BJ (cell line): ENCODE data around the gene GPBP1. TPM values are rescaled to one million over a fixed set of nuclear protein-coding genes. Genes with fewer than 3 reads are reported as not detected.
"Not testable (repeated sequence)": the region's sequence is repeated elsewhere in the genome, so short reads cannot be mapped to it uniquely, and the experiment has no call there.

Experiments used
- CTCF ChIA-PET: fragments of 350-600 bp; formaldehyde crosslinking; extraction: SDS; loops from one replicate; lab custom pipeline; 2021; ENCODE audit warnings: antibody characterized with exemption, inconsistent platforms; lab: Yijun Ruan, JAX
- POLR2A ChIA-PET: fragments of 300-600 bp; sonication (Branson Sonifier 250); formaldehyde crosslinking; extraction: SDS; loops from one replicate; lab custom pipeline; 2021; ENCODE audit warnings: antibody characterized with exemption; lab: Charles Lee
- DNase-seq: peaks from one replicate; pipeline ENCODE4 v3.0.0-alpha.2; 2011; ENCODE audit warnings: low read depth
- H3K27me3 ChIP-seq: 2 replicates; pipeline ENCODE4 v1.6.0; 2011; ENCODE audit warnings: low read length; ENCODE audit not compliant: control insufficient read depth, insufficient read depth
- H3K36me3 ChIP-seq: 2 replicates; pipeline ENCODE4 v1.5.1; 2011; ENCODE audit warnings: low read length; ENCODE audit not compliant: control insufficient read depth, insufficient read depth
- H3K4me3 ChIP-seq: 2 replicates; pipeline ENCODE4 v1.5.1; 2011; ENCODE audit warnings: low read depth, mild to moderate bottlenecking, control low read depth, low read length
- polyA plus RNA-seq: library from polyadenylated mRNA; depleted of rRNA; stranded (reverse); fragments of >200 nt; gene quantifications from 2 replicates; pipeline ENCODE4 v1.2.3, GENCODE V29; 2011
- TF ChIP-seq, protein P1 (sequence below): IDR thresholded peaks from 2 replicates; pipeline ENCODE4 v1.5.1; 2011; ENCODE audit warnings: low read depth, mild to moderate bottlenecking, control low read depth, inconsistent platforms, low read length, moderate library complexity; ENCODE audit not compliant: insufficient read depth

Gene GPBP1
- polyA plus RNA-seq, 1 experiment: 13.1 TPM

DNA sequence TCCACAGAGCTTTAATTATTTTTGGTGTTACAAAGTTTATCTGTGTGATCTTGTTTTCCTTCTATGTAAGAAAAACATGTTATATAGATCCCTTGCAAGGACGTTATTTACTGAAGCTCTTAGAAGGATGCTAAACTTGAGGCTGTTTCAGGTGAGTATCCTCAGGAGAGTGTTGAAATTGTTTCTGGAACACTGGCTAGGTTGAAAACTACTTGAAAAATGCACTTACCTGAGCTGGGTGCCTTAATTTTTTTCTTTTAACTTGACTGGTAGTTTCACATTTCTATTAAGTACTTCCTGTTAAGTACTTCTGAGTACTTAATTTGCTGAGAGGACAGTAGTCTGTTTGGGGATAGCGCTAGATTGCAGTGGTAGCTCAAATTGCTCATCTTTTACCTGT lies 18.1 kb downstream of the GPBP1 start:
- no peak for DNase-seq
- CTCF ChIA-PET: interaction anchor here (0.6 to 1.2 kb wide), 3 partner anchors 10 to 319 kb away, joined by 3 read pairs; no protein-coding TSS in a partner anchor
- TF ChIP-seq, protein P1, sequence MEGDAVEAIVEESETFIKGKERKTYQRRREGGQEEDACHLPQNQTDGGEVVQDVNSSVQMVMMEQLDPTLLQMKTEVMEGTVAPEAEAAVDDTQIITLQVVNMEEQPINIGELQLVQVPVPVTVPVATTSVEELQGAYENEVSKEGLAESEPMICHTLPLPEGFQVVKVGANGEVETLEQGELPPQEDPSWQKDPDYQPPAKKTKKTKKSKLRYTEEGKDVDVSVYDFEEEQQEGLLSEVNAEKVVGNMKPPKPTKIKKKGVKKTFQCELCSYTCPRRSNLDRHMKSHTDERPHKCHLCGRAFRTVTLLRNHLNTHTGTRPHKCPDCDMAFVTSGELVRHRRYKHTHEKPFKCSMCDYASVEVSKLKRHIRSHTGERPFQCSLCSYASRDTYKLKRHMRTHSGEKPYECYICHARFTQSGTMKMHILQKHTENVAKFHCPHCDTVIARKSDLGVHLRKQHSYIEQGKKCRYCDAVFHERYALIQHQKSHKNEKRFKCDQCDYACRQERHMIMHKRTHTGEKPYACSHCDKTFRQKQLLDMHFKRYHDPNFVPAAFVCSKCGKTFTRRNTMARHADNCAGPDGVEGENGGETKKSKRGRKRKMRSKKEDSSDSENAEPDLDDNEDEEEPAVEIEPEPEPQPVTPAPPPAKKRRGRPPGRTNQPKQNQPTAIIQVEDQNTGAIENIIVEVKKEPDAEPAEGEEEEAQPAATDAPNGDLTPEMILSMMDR: no peak
- peaks cover 2% of the 10 kb centered on the region for H3K36me3 ChIP-seq
- POLR2A ChIA-PET: no interaction called here
- H3K27me3 ChIP-seq: no peaks in the 10 kb centered on the region
- H3K4me3 ChIP-seq: no peak overlapping the region

DNA sequence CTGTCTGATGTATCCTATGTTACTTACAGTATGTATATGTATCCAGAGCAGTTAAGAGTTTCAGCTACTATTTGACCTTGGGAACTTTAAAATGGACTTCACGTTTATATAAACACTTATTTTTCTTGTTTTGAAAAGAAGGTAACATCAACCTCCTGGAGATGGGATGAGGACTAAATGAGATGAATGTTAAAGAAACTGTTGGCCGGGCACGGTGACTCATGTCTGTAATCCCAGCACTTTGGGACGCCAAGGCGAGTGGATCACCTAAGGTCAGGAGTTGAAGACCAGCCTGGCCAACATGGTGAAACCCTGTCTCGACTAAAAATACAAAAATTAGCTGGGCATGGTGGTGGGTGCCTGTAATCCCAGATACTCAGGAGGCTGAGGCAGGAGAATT lies 19.0 kb downstream of the GPBP1 start:
- H3K27me3 ChIP-seq, H3K36me3 ChIP-seq, DNase-seq, POLR2A ChIA-PET, H3K4me3 ChIP-seq: not testable (repeated sequence)
- CTCF ChIA-PET: interaction anchor here (1.2 kb wide), 1 partner anchor 10 kb away, joined by 3 read pairs; no protein-coding TSS in a partner anchor

DNA sequence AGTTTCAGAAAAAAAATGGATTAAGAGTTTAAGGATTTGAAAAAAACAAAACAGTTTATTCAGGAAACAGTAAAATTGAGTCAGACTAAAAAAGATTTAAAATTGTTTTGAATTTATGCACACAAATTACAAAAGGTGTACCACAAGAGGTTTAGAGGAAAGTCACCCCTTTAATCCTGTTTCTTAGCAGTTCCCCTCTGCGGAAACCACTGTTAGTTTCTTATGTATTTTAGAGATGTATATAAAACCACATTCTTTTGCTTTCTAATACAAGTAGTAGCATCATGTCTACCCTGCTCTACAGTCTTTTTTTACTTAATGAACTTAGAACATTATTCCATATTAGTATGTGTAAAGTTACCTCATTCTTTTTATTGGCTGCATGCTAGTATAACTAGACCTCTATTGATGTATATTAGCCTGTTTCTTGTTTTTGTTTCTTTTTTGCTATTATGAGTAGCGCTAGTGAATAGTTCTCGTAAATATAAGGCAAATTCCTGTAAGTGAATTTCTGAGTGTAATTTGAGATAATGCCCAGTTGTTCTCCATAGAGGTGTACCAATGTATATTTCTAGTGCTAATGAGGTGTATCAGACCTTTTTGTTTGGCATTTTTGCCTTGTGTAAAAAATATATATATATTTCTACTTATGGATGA lies 20.0 kb downstream of the GPBP1 start:
- Histone ChIP-seq H3K36me3 (peaks cover 2% of the 10 kb centered on the region), H3K4me3 (no peak overlapping the region), H3K27me3 (no peaks in the 10 kb centered on the region)
- no peak for DNase-seq
- TF ChIP-seq, protein P1: no peak
- CTCF ChIA-PET: no interaction called here
- POLR2A ChIA-PET: no interaction called here

DNA sequence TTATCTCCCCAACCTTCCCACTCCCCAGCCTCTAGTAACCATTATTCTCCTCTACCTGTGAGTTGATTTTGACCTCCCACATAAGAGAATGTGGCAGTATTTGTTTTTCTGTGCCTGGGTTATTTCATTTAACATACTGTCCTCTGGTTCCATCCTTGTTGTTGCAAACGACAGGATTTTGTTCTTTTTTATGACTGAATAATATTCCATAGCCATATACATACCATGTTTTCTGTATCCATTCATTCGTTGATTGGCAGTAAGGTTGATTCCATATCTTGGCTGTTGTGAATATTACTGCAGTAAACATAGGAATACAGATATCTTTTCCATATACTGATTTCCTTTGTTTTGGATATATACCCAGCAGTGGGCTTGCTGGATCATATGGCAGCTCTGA lies 20.8 kb downstream of the GPBP1 start:
- no peaks in the 10 kb centered on the region for H3K27me3 ChIP-seq
- DNase-seq: no peak
- TF ChIP-seq, protein P1: no peak
- peaks cover 2% of the 10 kb centered on the region for H3K36me3 ChIP-seq
- CTCF ChIA-PET: interaction anchor here (1.2 kb wide), 1 partner anchor 22 kb away, joined by 3 read pairs; no protein-coding TSS in a partner anchor
- POLR2A ChIA-PET: no interaction called here
- H3K4me3 ChIP-seq: no peak overlapping the region

DNA sequence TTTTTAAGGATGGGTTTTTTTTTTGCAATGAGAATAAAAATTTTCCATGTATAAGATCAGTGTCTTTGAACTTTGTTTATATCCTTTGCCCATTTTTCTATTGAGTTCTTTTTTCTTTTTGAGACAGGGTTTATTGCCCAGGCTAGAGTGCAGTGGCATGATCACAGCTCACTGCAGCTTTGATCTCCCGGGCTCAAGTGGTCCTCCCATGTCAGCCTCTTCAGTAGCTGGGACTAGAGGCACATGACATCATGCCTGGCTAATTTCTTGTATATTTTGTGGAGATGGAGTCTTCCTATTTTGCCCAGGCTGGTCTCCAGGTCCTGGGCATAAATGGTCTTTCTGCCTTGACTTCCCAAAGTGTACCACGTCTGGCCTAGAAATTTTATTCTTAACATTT lies 21.2 kb downstream of the GPBP1 start:
- TF ChIP-seq, protein P1: no peak
- ChIA-PET POLR2A (no interaction called here), CTCF (interaction anchor here (1.2 kb wide), 1 partner anchor 21 kb away, joined by 3 read pairs; no protein-coding TSS in a partner anchor)
- Histone ChIP-seq H3K27me3 (no peaks in the 10 kb centered on the region), H3K4me3 (no peak overlapping the region), H3K36me3 (peaks cover 2% of the 10 kb centered on the region)
- DNase-seq: no peak
